ENCODE data around the gene TRABD. TPM values are rescaled to one million over a fixed set of nuclear protein-coding genes. Genes with fewer than 3 reads are reported as not detected.

TRABD gene
- total RNA-seq, 6 experiments from 2014 or later, result 25.0 to 36.0 (median 27.6) TPM

DNA sequence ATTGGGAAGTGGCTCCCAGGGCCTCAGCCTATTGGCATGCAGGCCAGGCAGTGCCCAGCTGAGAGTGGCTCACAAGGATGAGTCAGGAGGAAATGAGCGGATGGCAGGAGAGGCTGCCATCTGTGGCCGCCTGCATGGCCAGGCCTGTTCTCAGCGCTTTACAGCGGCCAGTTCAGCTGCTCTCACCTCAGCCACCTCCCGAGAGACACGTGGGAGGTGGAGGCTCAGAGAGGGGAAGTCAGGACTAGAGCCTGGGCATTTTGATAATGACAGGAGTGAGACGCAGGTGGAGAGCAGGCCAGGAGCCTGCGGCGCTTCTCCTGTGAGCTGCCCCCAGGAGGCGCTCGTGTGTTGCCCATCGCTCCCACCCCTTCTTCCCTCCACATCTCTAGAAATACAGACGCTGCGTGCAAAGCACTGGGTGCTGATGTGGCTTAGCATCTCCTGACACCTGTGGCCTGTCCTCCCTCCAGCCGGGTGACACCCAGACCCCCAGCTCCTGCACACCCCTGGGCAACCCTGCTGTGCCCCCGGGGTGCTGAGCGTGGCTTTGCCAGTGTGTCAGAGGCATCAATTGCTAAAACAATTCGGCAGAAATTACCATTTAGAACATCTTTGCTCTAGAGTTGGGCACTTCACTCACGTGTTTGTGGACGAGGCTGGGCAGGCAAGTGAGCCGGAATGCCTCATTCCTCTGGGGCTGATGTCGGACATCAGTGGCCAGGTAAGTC, 36.6 kb upstream of the TRABD start:
- peaks cover 7% of the 10 kb centered on the region for H3K4me1 Mint-ChIP-seq (ENCODE audit: low read depth)
- H3K27me3 Mint-ChIP-seq (ENCODE audit: insufficient read depth), result peaks cover 5% of the 10 kb centered on the region
- TF ChIP-seq, protein P1, sequence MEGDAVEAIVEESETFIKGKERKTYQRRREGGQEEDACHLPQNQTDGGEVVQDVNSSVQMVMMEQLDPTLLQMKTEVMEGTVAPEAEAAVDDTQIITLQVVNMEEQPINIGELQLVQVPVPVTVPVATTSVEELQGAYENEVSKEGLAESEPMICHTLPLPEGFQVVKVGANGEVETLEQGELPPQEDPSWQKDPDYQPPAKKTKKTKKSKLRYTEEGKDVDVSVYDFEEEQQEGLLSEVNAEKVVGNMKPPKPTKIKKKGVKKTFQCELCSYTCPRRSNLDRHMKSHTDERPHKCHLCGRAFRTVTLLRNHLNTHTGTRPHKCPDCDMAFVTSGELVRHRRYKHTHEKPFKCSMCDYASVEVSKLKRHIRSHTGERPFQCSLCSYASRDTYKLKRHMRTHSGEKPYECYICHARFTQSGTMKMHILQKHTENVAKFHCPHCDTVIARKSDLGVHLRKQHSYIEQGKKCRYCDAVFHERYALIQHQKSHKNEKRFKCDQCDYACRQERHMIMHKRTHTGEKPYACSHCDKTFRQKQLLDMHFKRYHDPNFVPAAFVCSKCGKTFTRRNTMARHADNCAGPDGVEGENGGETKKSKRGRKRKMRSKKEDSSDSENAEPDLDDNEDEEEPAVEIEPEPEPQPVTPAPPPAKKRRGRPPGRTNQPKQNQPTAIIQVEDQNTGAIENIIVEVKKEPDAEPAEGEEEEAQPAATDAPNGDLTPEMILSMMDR (IDR thresholded peaks at IDR 0.05), result peak; percentile 79
- no peak overlapping the region for H3K27ac Mint-ChIP-seq
- H3K4me3 Mint-ChIP-seq, result no peak overlapping the region
- peak; percentile 19 for DNase-seq
- H3K9me3 Mint-ChIP-seq, result no peaks in the 10 kb centered on the region
- no peaks in the 10 kb centered on the region for H3K36me3 Mint-ChIP-seq (ENCODE audit: low read depth)

DNA sequence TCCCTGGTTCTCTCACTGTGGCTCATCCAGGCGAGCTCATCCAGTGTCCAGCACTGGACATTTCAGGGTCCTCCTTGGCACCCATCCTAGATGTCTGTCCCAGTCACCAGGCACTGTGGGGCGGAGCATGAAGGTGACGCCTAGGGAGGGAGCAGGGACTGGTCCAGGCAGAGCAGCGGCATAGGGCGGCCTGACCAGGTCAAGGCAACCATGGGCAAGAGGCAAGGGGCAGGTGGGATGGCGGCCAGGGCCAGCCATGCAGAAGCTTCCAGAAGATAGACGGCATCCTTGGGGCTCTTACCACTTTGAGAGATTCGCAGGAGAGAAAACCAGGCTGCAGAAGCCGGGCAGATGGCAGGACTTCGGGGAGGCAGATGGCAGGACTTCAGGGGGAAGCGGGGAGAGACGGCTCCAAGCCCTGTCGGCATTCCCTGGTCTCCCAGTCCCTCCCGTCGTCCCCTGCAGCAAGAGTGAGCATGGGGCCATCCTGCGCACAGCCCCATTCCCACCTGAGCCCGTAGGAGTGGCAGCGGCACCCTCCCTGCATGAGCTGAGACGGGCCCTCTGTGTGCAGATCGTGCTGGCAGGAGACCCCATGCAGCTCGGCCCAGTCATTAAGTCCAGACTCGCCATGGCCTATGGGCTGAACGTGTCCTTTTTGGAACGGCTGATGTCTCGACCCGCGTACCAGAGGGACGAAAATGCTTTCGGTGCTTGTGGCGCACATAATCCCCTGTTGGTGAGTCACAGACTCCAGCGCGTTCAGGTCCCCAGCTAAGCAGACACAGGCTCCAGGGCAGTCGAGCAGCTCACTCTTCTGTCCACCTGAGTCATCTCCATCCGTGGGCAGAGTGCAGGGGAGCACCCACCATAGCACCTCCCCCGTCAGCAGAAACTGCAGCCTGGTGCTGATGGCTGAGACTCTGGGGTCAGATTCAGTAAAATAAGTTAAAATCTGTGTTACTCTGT, 35.3 kb upstream of the TRABD start:
- no peak for DNase-seq
- Mint-ChIP-seq H3K4me1 (ENCODE audit: low read depth) (peaks cover 7% of the 10 kb centered on the region), H3K9me3 (no peaks in the 10 kb centered on the region), H3K27me3 (ENCODE audit: insufficient read depth) (no peaks in the 10 kb centered on the region; the same call in 1 of the 2 replicates), H3K27ac (no peak overlapping the region), H3K36me3 (ENCODE audit: low read depth) (no peaks in the 10 kb centered on the region), H3K4me3 (no peak overlapping the region)
- TF ChIP-seq, protein P1 (IDR thresholded peaks at IDR 0.05), result no peak

DNA sequence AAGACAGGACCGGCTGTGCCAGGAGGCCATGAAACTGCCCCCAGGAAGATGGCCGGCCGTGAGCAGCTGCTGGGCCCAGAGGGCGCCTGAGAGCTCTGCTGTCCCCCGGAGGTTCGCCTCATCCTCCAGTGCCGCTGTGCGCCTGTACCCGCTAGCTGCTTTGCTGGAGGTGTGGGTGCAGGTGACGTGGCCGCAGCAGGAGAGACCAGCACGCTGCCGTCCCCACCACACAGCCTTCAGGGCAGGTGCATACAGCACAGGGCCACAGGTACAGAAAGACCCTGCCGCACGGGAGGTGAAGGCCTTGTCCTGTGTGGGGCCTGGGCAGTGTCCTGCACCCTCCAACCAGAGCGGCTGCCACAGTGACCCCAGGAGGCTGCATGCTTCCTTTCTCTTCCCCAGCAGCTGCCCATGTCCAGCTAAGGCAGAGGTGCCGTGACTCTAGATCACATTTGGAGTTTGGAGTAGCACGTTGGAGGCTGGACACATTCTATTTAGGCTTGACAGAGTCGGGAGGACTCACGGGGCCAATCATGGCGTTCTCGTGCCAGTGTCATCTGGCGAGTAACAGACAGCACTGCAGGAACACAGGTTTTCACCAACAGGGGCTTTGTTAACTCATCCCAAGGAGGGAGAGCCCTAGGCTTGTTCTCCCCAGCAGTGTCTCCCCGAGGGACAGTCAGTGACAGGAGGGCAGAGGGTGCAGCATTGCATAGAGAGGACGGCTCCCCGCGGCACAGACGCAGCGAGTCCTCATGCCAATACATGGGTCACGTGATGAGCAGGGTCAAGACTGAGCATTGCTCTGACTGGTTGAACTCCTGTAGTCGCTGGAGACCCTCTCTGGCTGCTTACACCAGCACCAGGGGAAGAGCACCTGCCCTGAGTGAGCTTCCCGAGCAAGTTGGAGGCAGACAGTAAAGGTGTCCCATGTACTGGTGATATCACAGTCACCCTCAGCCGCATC, 33.9 kb upstream of the TRABD start:
- no peak for DNase-seq
- no peak overlapping the region for H3K4me3 Mint-ChIP-seq
- H3K36me3 Mint-ChIP-seq (ENCODE audit: low read depth), result no peaks in the 10 kb centered on the region
- no peaks in the 10 kb centered on the region; the same call in 1 of the 2 replicates for H3K27me3 Mint-ChIP-seq (ENCODE audit: insufficient read depth)
- TF ChIP-seq, protein P1 (IDR thresholded peaks at IDR 0.05), result no peak
- no peak overlapping the region for H3K27ac Mint-ChIP-seq
- peaks cover 3% of the 10 kb centered on the region for H3K4me1 Mint-ChIP-seq (ENCODE audit: low read depth)
- no peaks in the 10 kb centered on the region for H3K9me3 Mint-ChIP-seq

DNA sequence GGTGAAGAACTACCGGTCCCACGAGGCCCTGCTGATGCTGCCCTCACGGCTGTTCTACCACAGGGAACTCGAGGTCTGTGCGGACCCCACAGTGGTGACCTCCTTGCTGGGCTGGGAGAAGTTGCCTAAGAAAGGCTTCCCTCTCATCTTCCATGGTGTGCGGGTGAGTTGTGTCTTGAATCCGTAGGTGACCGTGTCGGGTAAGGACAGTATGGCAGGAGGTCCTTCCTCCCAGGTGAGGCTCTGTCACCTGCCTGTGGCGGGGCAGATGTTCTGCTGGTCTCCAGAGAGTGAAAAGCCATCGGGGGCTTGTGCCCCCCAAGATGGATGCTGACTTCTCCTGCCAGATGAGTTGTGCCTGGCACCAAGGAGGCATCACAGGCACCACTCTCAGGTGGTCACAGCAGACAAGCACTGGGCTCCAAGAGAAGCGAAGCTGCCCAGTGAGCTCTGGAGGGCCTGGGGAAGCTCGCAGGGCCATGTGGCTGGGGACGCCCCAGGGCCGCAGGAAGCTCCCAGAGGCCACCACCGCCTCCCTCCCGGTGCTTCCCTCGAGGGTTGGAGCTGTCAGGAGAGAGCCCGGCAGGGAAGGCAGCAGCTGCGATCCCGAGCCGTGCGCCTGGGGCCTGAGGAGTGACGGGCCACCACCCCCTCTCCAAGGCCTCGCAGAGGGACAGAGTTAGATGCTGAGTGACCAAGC, 32.5 kb upstream of the TRABD start:
- no peaks in the 10 kb centered on the region for H3K9me3 Mint-ChIP-seq
- H3K27me3 Mint-ChIP-seq (ENCODE audit: insufficient read depth), result no peaks in the 10 kb centered on the region; the same call in 1 of the 2 replicates
- H3K4me3 Mint-ChIP-seq, result no peak overlapping the region
- TF ChIP-seq, protein P1 (IDR thresholded peaks at IDR 0.05), result no peak
- H3K4me1 Mint-ChIP-seq (ENCODE audit: low read depth), result no peaks in the 10 kb centered on the region
- no peak overlapping the region for H3K27ac Mint-ChIP-seq
- no peaks in the 10 kb centered on the region for H3K36me3 Mint-ChIP-seq (ENCODE audit: low read depth)
- DNase-seq, result no peak
